Glomerular visceral epithelial cell (primary cell): ENCODE measurements around the gene SPNS2.

ENCODE experiments used
- DNase-seq: peaks from one replicate; pipeline ENCODE4 v3.0.0-alpha.2; 2016; ENCODE audit errors: extremely low spot score

SPNS2 gene

DNA sequence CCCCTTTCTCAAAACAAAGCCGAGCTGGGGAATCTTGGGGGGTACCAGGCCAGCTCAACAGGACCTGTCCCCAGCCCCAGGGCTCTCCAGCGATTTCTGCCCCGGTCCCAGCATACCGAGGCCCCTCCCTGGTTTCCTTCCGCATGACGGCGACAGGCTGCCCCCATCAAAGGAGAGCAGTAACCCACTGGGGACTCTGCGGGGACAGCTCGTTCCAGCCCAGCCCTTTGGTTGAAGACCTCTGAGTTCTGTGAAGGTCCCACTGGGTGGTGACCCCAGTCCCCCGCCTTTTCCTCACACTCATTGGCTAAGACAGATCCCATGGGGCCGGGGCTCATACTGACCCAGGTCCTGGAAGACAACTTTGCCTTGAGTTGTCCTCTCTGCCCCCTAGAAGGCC lies 89.7 kb downstream of the SPNS2 start:
- DNase-seq, result no peak
